LoVo (cell line): ENCODE measurements around the gene ARMH3.
A peak's percentile ranks its signal among the peaks of the same experiment; 100 is the strongest.

Experiments used
- DNase-seq: peaks from one replicate; pipeline ENCODE4 v3.0.0-alpha.2; 2016; ENCODE audit warnings: low spot score

The ARMH3 gene

DNA sequence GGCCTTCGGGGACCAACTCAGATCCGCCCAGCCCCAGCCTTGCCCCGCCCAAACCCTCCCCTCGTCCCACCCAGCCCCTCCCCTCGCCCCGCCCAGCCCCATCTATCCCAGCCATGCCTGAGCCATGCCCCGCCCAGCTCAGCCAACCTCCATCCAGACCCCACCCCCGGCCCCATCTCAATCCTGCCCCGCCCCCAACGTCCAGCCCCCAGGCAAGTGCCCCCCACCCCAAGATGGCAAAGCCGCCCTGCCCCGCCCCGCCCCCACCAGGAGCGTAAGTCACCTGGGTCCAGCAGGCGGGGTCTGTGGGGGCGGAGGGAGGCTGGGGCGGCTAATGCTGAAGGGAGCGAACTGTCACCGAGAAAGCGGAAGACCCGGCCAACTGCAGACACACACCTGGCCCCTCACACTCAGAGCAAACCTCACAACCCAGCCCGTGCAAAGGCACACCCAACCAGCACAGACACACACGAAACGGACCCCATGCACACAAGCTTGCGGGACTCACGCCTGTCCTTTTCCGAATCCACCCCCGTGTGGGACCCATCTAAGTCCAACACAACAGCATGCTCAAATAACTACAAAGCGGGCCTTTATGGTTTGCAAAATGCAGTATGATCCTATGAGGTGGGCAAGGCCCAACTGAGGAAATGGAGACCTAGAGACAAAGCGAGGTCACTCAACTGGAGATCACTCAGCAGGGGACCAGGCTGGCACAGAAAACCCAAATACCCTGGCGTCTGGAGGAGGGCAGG is 226.2 kb downstream of the ARMH3 start:
- no peak for DNase-seq

- no peak for DNase-seq
Measured at GRCh38 chr10:101828766-101829551, 227.0 kb downstream of the ARMH3 start.

DNA sequence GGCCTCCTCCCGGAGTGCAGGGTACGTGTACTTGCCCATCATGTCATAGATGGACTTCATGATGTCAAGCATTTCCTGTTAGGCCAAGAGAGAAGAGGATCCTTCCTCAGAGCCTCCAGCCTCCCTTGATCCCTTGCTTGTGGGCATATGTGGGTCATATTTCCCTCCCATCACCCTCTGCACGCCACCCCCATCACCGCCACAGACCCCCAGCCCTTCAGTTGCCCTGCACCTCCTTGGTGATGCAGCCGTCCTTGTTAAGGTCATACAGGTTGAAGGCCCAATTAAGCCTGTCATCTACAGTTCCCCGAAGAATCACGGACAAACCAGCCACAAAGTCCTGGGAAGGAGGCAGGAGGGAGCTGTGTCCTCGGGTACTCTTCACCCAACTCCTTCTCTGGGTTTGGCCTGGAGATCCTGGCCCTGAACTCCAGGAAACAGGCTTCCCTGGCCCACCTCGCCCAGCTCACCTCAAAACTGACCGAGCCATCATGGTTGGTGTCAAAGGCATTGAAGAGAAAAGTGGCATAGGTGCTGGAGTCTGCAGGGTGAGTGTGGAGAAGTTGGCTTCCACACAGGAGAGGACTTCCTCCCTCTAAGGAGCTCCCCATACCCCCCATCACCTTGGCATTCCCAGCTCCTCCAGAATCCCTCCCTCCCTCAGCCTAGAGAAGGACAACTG is 227.9 kb downstream of the ARMH3 start:
- DNase-seq = no peak

DNA sequence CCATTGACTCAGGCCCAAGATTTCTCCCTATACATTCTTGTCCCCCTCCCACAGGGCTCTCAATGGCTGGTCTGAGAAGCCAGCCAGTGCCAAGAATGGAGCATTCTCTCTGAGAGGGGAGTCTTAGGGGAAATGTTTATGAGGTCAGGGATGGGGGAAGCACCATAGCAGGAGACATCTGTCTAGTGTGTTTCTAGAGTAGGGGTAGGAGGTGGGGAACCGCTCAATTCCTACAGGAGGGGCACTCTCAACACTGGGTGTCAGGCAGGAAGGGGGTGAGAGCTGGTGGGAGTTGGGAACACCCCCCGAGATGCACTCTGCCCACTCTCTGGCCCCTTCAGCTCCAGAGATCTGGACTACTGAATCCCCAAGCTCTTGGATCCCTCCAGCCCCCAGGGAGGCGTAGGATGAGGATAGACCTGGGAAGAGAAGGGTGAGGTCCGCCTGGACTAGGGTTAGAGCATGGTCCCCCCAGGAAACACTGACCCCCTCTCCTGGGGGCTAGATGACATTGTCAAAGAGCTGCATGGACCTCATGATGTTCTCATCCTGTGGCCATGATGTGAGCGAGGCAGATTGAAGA is 229.0 kb downstream of the ARMH3 start:
- no peak for DNase-seq

GRCh38 chr10:101824736-101825135 is 231.2 kb downstream of the ARMH3 start:
- no peak for DNase-seq

- no peak for DNase-seq
Measured at GRCh38 chr10:101818872-101819633, 236.9 kb downstream of the ARMH3 start.

DNA sequence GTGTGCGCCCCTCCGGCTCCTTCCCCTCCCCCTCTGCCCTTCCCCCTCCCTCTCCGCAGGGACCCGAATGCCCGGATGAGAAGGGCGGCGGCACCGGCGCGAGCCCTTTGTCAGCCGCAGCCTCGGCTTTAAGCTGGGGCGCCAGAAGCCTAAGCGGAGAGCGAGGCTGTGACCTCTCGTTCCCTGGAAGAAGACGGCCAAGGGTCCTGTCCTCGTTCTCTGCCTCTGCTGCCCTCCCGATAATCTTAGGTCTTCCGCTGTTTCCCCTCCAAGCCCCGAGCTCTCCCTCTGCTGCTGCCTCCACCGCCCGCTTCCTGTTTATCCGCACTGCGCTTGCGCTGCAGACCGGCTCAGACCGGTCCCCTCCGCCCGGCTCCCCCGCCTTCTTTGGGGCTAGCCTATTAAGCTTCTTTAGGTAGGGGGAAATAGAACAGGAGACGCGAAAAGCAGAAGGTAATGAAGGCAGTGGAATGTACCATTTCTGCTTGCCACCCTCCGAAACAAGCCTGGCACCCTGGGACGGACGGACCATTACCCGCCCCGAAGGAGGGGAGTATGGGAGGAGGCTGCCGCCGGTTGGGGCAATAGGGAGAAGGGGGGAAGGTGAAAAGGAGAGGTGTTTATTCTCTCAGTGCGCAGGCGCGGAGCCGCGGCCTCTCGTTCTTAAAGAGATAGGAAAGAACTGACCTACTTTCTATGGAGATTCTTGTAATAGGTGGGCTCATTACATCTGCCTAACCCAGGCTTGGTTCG is 237.7 kb downstream of the ARMH3 start, which contains the start of gene OGA:
OGA (minus strand) TSS at position 326 of the 753 bp plus-strand sequence. CDS start 422 bp downstream, outside the sequence.
- peak; percentile 98 for DNase-seq

DNA sequence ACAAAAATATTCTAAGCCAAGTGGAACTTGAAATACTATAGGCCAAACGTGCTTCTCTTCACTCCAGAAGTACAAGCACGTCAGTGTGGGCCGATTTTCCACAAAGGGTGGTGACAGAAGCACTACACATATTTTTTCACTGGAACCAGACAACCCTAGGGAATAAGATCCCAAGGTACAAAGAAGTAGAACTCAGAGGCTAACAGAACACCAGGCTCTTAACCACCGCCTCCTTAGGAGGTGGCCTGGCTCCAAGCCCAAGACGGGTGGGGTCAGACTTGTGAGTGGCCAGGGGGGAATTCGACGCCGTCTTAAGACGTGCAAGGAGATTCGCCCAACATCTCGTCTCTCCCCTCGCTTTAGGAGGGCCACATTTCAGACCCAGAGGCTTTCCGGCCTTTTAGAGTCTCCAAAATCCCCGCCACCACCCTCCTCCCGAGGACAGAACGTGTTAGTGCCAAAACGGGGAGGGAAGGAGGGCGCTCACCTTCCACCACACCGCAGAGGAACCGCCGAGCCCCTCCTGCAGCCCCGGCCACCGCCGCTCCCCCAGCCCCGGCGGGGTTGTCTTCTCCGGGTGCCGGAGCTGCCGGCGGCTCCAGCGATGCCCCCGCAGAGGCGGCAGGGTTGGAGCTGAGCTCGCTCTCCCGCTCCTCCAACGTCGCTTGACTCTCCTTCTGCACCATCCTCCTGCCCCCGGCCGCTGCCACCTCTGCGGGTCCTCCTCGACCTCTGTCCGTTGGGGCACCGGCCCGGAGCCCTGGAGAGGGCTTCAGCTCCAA is 238.4 kb downstream of the ARMH3 start:
- DNase-seq = peak; percentile 91

- DNase-seq = no peak
Measured at GRCh38 chr10:101816913-101817336, 239.0 kb downstream of the ARMH3 start.

GRCh38 chr10:101816376-101816775 is 239.6 kb downstream of the ARMH3 start:
- DNase-seq = no peak

- DNase-seq = no peak
Measured at GRCh38 chr10:101814466-101815071, 241.4 kb downstream of the ARMH3 start.

- no peak for DNase-seq
Measured at GRCh38 chr10:101812606-101813005, 243.4 kb downstream of the ARMH3 start.

- no peak for DNase-seq
Measured at GRCh38 chr10:101807158-101807557, 248.8 kb downstream of the ARMH3 start.

DNA sequence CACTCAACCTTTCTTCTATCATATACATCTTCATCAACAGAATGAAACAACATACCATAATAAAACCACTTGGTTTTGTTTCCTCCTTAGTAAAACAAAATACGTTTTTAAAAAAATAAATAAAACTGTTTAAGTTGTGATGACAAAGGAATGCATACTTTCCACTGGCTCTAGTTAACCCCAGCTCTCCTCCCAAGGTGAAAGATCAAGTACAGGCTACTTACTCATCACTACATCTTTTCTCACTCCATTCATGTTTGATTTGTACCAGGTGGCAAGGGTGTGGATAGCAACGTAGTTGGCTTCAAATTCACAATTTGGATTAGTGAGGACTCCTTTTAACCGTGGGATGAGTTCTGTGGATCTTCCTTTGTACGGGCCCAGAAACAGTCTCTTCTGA is 252.5 kb downstream of the ARMH3 start:
- no peak for DNase-seq

GRCh38 chr10:101797403-101798059 is 258.4 kb downstream of the ARMH3 start:
- DNase-seq = no peak
